HG02588 (cell line): Measurements from ENCODE around the gene TREH.
A peak's percentile ranks its signal among the peaks of the same experiment; 100 is the strongest.
"Not testable (repeated sequence)": the region's sequence is repeated elsewhere in the genome, so short reads cannot be mapped to it uniquely, and the experiment has no call there.

Experiments
- ATAC-seq: cut with Tn5 transposase; IDR thresholded peaks from one replicate; pipeline ENCODE4 v1.9.1; 2021; ENCODE audit warnings: mild to moderate bottlenecking, moderate library complexity; ENCODE audit not compliant: unreplicated experiment

TREH gene

DNA sequence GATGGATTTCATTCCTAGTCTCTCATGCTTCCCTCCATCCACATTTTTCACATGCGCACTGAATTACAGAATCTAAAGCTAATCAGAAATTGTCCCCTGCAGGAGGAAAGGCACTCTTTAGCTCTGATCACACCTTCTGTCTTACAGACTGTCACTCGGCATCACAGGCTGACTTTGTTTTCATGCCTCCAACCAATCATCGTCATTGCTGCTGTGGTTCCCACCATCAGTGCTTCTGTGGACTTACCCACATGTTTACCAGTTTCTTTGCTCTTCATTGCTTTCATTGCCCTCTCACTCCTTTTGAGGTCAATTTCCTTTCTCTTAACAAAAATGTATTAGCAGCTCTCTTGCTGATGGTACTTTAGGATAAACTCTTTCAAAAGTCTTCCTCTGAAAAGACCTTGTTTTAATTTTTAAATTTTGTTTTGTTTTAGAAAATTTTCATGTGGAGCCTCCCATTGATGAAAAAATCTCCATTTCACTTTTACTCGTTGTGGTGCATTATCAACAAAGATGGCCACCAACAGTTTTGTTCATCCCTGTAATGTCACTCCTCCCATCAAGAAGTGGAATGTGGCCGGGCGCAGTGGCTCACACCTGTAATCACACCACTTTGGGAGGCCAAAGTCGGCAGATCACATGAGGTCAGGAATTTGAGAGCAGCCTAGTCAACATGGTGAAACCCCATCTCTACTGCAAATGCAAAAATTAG lies 20.2 kb upstream of the TREH start:
- ATAC-seq = no peak

DNA sequence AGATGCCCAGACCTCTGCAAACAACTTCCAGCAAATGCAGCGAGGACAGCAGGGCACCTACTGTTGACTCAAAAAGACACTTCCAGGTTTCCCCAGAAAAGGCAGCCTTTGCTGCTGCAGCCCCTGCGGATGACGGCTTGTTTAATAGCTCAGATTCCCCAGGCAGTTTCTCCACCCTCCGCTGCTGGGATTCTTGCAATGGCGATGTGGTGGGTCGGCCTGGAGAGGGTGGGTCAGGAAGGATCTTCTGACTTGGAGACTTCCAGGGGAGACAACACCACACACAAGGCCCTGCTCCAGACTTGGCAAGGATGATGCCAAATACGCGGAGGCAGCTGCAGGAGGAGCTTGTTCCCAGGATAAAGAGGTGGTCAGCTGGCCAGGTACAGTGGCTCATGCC lies 17.9 kb upstream of the TREH start:
- ATAC-seq = no peak

DNA sequence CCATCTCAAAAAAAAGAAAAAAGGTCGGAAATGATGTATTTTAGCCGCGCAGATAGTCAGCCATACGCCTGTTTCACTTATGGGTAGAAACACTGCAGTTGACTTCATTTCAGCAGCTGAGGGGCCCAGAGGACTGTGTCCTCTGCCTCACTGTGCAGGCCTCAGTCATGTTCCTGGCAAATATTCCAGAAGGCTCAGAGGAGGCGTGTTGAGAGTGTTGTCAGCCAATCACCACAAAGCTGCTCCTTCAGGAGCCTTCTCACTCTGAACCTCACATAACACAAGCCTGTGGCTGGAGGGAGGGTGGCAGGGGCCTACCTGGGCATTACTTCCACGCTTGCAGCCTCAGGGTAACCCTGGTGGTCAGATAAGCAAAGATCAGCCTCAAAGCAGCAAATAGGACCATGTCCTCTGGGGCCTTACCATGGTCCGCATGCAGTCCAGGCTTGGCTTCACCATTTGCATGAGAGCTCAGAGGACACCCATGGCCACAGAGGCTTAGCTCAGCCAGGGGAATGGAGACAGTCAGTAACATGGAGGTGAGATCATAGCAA lies 17.3 kb upstream of the TREH start:
- ATAC-seq = no peak

DNA sequence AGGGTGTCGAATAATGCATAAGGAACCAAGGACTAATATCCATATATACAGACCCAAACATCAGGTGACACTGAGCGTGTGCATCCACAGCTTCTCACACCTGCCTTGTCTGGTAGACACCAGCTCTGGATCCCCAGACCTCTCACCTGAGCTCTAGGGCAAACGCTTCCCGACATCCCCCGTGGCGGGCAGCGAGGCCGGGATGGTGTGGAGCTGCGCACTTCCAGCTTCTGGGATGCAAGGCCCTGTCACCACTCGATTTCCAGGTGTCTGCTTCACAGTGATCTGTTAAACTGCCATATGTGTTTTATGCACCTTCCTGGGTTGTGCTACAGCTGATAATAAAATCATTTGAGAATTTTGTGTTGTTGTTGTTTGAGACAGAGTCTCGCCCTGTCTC lies 15.3 kb upstream of the TREH start:
- no peak for ATAC-seq

DNA sequence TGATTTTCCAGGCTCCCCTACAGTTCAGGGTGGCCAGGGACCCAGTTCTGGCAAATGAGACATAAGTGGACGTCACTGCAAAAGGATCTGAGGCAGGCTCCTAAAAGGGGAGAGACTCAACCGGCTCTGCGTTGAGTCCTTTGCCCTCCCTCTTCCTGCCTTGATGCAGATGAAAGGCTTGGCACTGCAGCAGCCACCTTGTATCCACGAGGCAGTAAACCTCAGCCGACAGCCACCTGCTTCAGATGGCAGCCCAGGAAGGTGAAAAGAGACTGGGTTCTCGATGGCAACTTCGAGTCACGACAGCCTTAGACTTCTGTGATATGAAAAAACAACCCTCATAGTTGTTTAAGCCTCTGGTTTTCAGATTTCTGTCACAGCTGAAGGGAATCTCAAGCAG lies 14.7 kb upstream of the TREH start:
- no peak for ATAC-seq

DNA sequence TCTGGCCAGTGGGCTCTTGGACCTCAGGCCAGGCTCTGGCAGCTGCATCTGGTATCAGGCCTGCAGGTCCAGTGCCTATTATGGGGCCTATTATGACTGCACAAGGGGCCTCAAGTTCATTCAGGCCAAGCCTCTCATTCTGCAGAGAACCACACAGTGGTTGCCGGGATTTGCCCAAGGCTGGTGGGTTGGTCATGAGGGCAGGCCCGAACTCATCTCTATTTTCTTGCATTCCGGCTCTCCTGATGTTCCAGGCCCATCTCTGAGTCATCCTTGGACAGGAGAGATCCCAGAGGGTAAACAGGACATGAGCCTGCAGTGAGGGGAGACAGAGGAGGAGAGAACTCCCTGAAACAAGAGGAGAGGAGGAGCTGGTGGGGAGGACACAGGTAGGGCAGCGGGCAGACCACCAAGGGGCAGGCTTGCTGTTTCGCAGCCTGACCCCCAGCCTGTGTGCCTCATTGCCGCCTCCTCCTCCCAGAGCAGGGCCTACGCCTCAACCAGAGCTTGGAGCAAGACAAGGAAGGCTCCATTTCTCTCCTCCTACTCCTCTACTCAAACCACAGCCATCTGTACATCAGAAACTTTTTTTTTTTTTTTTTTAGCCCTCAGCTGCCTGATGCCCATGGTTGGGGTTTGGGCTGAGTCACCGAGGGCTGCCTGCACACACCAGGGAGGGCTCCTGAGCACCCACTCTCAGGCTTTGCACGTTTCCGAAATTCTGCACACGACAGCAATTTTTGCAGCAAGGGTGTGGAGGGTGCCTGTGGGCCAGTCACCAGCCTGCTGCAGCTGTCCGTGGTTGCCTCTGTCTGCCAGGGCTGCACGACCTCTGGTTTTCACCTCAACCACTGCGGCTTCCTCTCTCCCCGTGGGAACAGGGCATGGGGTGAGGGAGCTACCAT lies 12.7 kb upstream of the TREH start:
- no peak for ATAC-seq

DNA sequence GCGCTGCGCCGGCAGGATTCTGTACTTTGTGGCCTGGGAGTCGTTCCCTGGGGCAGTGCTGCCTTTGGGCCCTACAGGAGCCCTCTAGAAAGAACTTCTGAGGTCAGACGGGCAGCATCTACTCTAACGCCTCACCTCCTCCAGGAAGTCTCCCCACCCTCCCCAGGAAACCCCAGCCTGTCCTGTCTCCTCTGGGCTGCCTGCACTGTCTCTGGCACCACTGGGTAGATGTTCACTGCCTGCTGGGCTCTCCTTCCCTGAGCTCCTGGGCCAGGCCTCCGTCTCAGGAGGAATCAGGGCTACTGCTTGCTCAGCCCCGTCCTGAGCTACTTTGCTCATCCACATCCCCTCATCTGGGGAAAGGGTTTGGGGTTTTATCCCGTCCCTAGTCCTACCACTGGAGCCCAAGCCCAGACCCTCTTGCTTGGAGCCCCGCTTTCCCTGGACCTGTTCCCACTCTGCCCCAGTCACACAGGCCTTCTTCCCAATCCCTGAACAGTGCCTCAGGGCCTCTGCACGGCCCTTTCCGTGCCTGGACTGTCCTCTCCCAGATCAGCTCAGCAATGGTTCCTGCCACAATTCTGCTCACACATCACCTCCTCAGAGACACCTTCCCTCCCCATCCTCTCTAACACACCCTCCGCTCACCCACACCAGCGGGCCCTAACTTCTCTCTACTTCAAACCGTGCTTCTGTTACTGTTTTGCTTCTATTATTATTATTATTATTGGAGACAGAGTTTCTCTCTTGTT lies 11.3 kb upstream of the TREH start:
- ATAC-seq = no peak

DNA sequence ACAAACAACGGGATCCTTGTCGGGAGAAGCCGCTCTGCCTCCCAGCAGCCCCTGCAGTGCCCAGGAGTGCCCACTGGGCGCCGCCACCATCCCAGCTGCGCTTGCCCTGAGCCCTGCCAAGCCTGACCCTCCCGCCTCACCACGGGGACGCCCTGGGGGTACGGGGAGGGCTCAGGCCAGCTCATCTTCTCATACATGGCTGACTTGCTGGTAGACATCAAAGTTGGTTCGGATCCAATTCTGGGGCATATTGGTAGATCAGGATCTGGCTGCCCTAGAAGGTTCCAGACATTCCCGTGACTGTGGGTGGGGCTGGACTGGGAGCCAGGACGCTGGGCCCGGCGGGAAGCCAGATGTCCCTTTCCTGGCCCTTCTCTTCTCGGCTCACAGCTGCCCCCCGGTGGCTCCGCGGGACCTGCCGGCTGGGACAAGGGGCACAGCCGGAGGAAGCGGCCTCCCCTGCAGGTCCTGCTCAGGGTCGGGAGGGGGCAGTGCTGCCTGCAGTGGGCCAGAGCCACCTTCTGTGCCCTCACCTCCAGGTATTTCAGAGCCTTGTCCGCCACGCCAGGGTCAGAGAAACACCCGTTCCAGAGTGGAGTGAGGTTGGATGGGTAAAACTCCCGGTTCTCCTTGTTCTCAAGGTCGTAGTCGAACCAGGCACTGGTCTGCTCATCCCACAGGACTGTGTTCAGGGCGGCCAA lies 10.6 kb upstream of the TREH start:
- ATAC-seq = peak; percentile 72

DNA sequence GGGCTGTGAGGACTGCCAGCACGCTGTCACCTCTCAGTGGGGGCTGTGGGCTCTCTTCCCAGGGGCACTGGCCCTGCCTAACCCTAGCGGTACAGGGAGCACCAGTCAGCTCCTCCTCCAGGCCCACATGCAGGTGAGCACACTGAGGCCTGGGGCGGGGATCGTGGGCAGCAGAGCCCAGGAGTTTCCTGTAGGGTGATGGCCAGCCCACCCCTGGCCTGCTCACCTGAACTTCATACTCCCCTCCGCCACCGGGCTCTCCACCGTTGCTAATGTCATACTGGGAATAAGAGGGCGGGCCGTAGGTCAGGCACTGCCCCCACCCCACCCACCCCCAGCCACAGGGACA lies 10.0 kb upstream of the TREH start:
- ATAC-seq = no peak

DNA sequence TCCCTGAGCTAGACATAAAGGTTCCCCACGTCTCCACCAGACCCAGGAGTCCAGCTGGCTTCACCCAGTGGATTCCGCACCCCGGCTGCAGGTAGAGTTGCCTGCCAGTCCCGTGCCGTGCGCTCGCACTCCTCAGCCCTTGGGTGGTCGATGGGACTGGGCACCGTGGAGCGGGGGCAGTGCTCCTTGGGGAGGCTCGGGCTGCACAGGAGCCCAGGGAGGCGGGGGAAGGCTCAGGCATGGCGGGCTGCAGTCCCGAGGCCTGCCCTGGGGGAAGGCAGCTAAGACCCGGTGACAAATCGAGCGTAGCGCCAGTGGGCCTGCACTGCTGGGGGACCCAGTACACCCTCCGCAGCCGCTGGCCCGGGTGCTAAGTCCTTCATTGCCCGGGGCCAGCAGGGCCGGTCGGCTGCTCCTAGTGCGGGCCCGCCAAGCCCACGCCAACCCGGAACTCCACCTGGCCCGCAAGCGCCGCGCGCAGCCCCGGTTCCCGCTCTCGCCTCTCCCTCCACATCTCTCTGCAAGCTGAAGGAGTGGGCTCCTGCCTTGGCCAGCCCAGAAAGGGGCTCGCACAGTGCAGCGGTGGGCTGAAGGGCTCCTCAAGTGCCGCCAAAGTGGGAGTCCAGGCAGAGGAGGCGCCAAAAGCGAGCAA lies 9.5 kb upstream of the TREH start:
- no peak for ATAC-seq

DNA sequence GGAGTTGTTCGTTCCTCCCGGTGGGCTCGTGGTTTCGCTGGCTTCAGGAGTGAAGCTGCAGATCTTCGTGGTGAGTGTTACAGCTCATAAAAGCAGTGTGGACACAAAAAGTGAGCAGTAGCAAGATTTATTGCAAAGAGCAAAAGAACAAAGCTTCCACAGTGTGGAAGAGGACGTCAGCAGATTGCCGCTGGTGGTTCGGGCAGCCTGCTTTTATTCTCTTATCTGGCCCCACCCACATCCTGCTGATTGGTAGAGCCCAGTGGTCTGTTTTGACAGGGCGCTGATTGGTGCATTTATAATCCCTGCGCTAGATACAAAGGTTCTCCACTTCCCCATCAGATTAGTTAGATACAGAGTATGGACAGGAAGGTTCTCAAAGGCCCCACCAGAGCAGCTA lies 8.9 kb upstream of the TREH start:
- not testable (repeated sequence) for ATAC-seq

DNA sequence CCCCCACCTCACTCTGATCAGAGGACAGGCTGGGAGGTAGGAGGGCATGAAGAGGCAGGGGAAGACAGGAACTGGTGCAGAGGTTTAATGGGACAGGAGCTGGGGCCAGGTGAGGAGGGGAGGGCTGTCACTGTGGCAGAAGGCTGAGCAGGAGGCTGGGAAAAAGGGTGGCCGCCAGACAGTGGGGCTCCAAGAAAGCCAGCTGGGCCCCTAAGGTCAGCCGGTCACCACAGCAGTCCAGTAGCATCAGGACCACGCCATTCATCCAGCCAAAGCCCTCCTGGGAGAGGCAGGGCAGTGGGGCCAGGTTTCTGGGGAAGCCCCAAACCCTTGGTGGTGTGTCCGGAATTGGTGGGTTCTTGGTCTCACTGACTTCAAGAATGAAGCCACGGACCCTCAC lies 8.5 kb upstream of the TREH start:
- ATAC-seq = no peak

DNA sequence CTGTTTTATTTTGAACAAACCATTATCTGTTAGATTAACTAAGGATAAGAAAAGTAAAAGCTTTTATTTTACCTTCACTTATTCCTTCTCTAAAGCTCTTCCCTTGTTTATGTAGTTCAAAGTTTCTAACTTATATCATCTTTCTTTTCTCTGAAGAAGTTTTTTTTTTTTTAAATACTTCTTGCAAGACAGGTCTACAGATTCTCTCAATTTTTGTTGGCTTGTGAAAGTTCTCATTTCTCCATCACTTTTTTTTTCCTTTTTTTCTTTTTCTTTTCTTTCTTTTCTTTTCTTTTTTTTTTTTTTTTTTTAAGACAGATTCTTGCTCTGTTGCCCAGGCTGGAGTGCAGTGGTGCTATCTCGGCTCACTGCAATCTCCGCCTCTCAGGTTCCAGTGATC lies 4.7 kb upstream of the TREH start:
- ATAC-seq = no peak

DNA sequence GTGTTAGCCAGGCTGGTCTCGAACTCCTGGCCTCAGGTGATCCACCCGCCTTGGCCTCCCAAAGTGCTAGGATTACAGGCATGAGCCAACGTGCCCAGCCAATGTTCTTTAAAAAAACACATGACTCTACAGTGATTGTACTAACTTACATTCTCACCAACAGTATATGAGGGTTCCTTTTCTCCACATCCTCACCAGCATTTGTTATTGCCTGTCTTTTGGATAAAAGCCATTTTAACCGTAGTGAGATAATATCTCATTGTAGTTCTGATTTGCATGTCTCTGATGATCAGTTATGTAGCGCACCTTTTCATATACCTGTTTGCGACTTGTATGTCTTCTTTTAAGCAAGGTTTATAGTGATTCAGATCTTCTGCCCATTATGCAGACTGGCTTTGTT lies 3.5 kb upstream of the TREH start:
- ATAC-seq = not testable (repeated sequence)

DNA sequence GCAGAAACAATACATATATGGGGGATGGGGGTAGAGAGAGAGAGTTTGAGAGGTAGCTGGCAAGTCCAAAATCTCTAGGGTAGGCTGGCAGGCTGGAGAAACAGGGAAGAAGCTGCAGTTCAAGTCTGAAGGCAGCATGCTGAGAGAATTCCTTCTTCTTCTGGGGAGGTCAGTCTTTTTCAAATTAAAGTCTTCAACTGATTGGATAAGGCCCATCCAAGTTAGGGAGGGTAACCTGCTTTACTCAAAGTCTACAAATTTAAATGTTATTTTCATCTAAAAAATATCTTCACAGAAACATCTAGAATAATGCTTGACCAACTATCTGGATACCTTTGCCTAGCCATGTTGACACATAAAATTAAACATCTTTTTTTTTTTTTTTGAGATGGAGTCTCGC lies 2.9 kb upstream of the TREH start:
- no peak for ATAC-seq

DNA sequence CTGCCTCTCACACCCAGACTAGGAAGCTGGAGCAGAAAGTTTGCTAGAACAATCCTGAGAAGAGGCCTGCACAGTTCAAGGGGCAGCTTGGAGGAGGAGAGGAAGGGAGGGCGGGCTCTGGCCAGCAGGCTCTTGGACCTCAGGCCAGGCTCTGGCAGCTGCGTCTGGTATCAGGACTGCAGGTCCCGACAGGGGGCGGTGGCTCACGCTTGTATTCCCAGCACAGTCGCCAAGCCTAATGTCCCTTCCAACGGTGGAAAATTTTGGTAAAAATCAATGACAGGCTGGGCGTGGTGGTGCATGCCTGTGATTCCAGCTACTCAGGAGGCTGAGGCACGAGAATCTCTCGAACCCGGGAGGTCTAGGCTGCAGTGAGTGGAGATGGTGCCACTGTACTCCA lies 542 bp downstream of the TREH start:
- not testable (repeated sequence) for ATAC-seq

DNA sequence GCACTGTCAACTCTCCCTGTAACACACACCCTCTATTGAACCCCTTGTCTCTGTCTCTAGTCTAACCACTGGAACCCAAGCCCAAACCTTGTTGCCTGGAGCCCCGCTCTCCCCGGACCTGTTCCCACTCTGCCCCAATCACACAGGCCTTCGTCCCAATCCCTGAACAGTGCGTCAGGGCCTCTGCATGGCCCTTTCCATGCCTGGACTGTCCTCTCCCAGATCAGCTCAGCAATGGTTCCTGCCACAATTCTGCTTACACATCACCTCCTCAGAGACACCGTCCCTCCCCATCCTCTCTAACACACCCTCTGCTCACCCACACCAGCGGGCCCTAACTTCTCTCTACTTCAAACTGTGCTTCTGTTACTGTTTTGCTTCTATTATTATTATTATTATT lies 1.5 kb downstream of the TREH start:
- no peak for ATAC-seq

DNA sequence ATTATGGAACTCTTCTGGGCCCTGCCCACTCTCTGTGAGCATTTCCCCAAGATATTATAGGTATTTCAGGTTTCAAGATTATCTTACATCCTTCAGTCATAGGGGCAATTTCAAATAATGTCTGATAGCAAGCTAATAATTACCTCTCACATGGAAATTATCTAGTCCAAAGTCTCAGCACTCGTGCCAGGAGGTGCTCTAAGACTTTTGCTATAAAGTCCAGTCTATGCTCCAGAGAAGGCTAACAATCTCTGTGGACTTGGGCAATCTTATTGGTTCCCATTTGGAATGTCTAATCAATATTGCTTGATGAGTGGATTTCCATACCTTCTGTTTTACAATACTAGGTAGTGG lies 5.4 kb downstream of the TREH start:
- ATAC-seq = no peak

DNA sequence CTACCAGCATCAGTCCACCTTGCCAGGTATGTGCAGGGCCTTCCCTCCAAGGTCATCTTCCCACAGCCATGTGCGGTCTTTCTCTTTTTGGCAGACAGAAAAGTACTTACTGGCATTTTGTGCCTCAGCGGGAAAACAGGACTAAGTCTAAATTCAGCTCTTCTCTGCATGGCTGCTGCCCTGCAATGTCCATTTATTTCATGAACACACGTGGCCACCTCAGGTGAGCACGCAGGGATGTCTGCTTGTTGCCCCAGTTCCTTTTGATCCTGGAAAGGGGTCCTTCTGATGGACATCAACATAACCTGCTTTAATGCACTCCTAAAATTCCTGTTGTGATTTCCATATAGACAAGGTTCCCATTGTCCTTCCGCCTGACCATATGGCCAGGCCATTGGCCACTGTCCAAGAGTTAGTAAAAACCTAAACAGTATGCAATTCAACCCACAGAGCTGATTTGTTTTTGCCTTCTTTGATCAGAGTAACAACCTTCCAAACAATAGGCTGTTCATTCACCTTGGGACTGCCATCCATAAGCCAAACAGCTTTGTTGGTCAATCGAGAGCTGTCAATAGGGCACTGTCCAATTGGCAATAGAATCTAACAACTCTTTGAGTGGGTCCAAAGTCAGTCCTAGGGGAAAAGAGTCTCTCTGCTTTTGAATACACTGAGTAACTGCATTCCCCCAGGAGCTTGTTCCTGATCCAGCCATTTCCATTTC lies 5.9 kb downstream of the TREH start:
- no peak for ATAC-seq

DNA sequence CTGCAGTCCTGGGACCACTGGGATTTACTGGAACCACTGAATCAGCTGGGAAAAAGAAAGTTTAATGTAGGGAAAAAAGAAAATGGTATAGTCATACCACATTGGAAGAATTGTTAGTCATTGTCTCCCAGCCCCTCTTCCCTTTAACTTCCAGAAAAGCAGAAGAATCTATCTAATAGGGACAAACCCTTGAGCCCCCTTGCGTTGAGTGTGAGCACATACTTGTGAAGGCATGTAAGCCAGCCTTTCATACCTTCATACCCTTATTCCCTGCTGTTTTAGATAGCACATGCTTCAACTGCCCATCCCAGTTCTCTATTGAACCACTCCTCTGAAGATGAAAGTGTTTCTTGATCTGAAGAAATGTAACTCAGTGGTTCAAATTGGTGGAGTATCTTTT lies 6.6 kb downstream of the TREH start:
- no peak for ATAC-seq
